ENCODE data around the gene HIGD2A. TPM values are rescaled to one million over a fixed set of nuclear protein-coding genes. Genes with fewer than 3 reads are reported as not detected.

The HIGD2A gene
- total and polyA plus RNA-seq, 9 of the 15 experiments (the other 6 are each of a cell fraction or from before 2014, with no cell fraction given) = 94.7 to 264 (median 163) TPM

- TF ChIP-seq EHMT2 (IDR thresholded peaks at IDR 0.05) (no peak), NKRF (IDR thresholded peaks at IDR 0.05; ENCODE audit: borderline replicate concordance) (no peak), ZNF778 (CRISPR knock-in tag; IDR thresholded peaks at IDR 0.05) (no peak), GABPB1 (CRISPR knock-in tag; IDR thresholded peaks at IDR 0.05) (peak; percentile 18; the same call in 1 of the 2 replicates), PCBP1 (IDR thresholded peaks at IDR 0.05; ENCODE audit: low read depth, low read length, poor library complexity, severe bottlenecking) (no peak), TCF3 (CRISPR knock-in tag; IDR thresholded peaks at IDR 0.05) (0 out of 2 replicates have a peak, but pooled peaks have one; percentile 28), CXXC5 (CRISPR knock-in tag; IDR thresholded peaks at IDR 0.05) (peak; percentile 96), HSF4 (CRISPR knock-in tag; IDR thresholded peaks at IDR 0.05; ENCODE audit: borderline replicate concordance) (no peak), FOXA1 (IDR thresholded peaks at IDR 0.05; ENCODE audit: borderline replicate concordance) (no peak), POU5F1 (IDR thresholded peaks at IDR 0.05; ENCODE audit: borderline replicate concordance, low read depth, low read length, partially characterized antibody) (no peak), MBD1 (CRISPR knock-in tag; IDR thresholded peaks at IDR 0.05) (no peak)
- TF ChIP-seq, protein P1, sequence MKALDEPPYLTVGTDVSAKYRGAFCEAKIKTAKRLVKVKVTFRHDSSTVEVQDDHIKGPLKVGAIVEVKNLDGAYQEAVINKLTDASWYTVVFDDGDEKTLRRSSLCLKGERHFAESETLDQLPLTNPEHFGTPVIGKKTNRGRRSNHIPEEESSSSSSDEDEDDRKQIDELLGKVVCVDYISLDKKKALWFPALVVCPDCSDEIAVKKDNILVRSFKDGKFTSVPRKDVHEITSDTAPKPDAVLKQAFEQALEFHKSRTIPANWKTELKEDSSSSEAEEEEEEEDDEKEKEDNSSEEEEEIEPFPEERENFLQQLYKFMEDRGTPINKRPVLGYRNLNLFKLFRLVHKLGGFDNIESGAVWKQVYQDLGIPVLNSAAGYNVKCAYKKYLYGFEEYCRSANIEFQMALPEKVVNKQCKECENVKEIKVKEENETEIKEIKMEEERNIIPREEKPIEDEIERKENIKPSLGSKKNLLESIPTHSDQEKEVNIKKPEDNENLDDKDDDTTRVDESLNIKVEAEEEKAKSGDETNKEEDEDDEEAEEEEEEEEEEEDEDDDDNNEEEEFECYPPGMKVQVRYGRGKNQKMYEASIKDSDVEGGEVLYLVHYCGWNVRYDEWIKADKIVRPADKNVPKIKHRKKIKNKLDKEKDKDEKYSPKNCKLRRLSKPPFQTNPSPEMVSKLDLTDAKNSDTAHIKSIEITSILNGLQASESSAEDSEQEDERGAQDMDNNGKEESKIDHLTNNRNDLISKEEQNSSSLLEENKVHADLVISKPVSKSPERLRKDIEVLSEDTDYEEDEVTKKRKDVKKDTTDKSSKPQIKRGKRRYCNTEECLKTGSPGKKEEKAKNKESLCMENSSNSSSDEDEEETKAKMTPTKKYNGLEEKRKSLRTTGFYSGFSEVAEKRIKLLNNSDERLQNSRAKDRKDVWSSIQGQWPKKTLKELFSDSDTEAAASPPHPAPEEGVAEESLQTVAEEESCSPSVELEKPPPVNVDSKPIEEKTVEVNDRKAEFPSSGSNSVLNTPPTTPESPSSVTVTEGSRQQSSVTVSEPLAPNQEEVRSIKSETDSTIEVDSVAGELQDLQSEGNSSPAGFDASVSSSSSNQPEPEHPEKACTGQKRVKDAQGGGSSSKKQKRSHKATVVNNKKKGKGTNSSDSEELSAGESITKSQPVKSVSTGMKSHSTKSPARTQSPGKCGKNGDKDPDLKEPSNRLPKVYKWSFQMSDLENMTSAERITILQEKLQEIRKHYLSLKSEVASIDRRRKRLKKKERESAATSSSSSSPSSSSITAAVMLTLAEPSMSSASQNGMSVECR (CRISPR knock-in tag; IDR thresholded peaks at IDR 0.05) = peak; percentile 59; the same call in 1 of the 2 replicates
- TF ChIP-seq, protein P2, sequence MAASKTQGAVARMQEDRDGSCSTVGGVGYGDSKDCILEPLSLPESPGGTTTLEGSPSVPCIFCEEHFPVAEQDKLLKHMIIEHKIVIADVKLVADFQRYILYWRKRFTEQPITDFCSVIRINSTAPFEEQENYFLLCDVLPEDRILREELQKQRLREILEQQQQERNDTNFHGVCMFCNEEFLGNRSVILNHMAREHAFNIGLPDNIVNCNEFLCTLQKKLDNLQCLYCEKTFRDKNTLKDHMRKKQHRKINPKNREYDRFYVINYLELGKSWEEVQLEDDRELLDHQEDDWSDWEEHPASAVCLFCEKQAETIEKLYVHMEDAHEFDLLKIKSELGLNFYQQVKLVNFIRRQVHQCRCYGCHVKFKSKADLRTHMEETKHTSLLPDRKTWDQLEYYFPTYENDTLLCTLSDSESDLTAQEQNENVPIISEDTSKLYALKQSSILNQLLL (CRISPR knock-in tag; IDR thresholded peaks at IDR 0.05; ENCODE audit: borderline replicate concordance) = no peak
- TF ChIP-seq, protein P3, sequence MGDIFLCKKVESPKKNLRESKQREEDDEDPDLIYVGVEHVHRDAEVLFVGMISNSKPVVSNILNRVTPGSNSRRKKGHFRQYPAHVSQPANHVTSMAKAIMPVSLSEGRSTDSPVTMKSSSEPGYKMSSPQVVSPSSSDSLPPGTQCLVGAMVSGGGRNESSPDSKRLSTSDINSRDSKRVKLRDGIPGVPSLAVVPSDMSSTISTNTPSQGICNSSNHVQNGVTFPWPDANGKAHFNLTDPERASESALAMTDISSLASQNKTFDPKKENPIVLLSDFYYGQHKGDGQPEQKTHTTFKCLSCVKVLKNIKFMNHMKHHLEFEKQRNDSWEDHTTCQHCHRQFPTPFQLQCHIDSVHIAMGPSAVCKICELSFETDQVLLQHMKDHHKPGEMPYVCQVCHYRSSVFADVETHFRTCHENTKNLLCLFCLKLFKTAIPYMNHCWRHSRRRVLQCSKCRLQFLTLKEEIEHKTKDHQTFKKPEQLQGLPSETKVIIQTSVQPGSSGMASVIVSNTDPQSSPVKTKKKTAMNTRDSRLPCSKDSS (IDR thresholded peaks at IDR 0.05; ENCODE audit: low read depth, partially characterized antibody) = no peak
These were observed 27.7 kb downstream of the HIGD2A start, which contains the start of gene CLTB (continued) for GRCh38 chr5:176415952-176416924.
